NAMALWA (cell line): ENCODE measurements around the gene LTBP2.

Experiments
- DNase-seq: peaks from one replicate; pipeline ENCODE4 v3.0.0-alpha.2; 2015; ENCODE audit warnings: low spot score

The LTBP2 gene

GRCh38 chr14:74612350-74613021 lies 449 bp upstream of the LTBP2 start:
- peak; percentile 72 for DNase-seq

- DNase-seq = no peak
These were observed 979 bp downstream of the LTBP2 start for GRCh38 chr14:74610866-74611649.

GRCh38 chr14:74610199-74610865 lies 1.7 kb downstream of the LTBP2 start:
- DNase-seq = no peak

GRCh38 chr14:74609721-74610120 lies 2.3 kb downstream of the LTBP2 start:
- DNase-seq = no peak

- DNase-seq = peak; percentile 82
These were observed 3.0 kb downstream of the LTBP2 start for GRCh38 chr14:74608959-74609611.

- no peak for DNase-seq
These were observed 5.3 kb downstream of the LTBP2 start for GRCh38 chr14:74606727-74607126.

GRCh38 chr14:74605531-74606223 lies 6.4 kb downstream of the LTBP2 start:
- DNase-seq = no peak

- no peak for DNase-seq
These were observed 7.1 kb downstream of the LTBP2 start for GRCh38 chr14:74604911-74605310.

- DNase-seq = no peak
These were observed 7.9 kb downstream of the LTBP2 start for GRCh38 chr14:74604157-74604556.

GRCh38 chr14:74601982-74602381 lies 10.1 kb downstream of the LTBP2 start:
- no peak for DNase-seq

- no peak for DNase-seq
These were observed 12.1 kb downstream of the LTBP2 start for GRCh38 chr14:74599946-74600345.

- DNase-seq = no peak
These were observed 12.7 kb downstream of the LTBP2 start for GRCh38 chr14:74599321-74599761.

GRCh38 chr14:74596741-74597450 lies 15.1 kb downstream of the LTBP2 start:
- no peak for DNase-seq

- DNase-seq = no peak
These were observed 16.9 kb downstream of the LTBP2 start for GRCh38 chr14:74595006-74595735.

- no peak for DNase-seq
These were observed 17.4 kb downstream of the LTBP2 start for GRCh38 chr14:74594606-74595005.

GRCh38 chr14:74594029-74594428 lies 18.0 kb downstream of the LTBP2 start:
- DNase-seq = no peak

GRCh38 chr14:74593241-74593953 lies 18.6 kb downstream of the LTBP2 start:
- no peak for DNase-seq

- no peak for DNase-seq
These were observed 19.4 kb downstream of the LTBP2 start for GRCh38 chr14:74592476-74593201.

- no peak for DNase-seq
These were observed 20.1 kb downstream of the LTBP2 start for GRCh38 chr14:74591899-74592298.
